SK-N-SH treated with all-trans-retinoic acid at 6 μM for 48 hours (cell line): ENCODE measurements around the gene RHBDL3.

Experiments used
- ATAC-seq: fragments of 200-7000 bp; cut with Tn5 transposase; 3 replicates; pipeline ENCODE4 v1.9.1; 2020; ENCODE audit warnings: mild to moderate bottlenecking, moderate library complexity
- ARNTL ChIP-seq: fragments of 450-650 bp; formaldehyde crosslinking; IDR thresholded peaks from 2 replicates; pipeline ENCODE4 v1.5.0; 2020; ENCODE audit warnings: low read depth, mild to moderate bottlenecking, moderate library complexity, borderline replicate concordance
- CSDC2 ChIP-seq: fragments of 250-450 bp; sonication (Bioruptor Pico); IDR thresholded peaks from 2 replicates; pipeline ENCODE4 v1.5.0; 2020; ENCODE audit warnings: mild to moderate bottlenecking, moderate library complexity
- ESRRG ChIP-seq: fragments of 250-450 bp; sonication (Bioruptor Pico); IDR thresholded peaks from 2 replicates; pipeline ENCODE4 v1.6.1; 2021; ENCODE audit warnings: mild to moderate bottlenecking
- GLIS3 ChIP-seq: fragments of 250-450 bp; sonication (Bioruptor Pico); IDR thresholded peaks from 2 replicates; pipeline ENCODE4 v1.5.0; 2020; ENCODE audit warnings: mild to moderate bottlenecking, moderate library complexity
- ISL1 ChIP-seq: fragments of 250-450 bp; sonication (Bioruptor Pico); IDR thresholded peaks from 2 replicates; pipeline ENCODE4 v2.1.2; 2022; ENCODE audit warnings: mild to moderate bottlenecking, moderate library complexity
- PPARA ChIP-seq: fragments of 250-450 bp; sonication (Bioruptor Pico); IDR thresholded peaks from 2 replicates; pipeline ENCODE4 v1.5.0; 2020; ENCODE audit warnings: mild to moderate bottlenecking, borderline replicate concordance
- RARB ChIP-seq: fragments of 250-450 bp; sonication (Bioruptor Pico); IDR thresholded peaks from 2 replicates; pipeline ENCODE4 v1.8.0; 2021; ENCODE audit warnings: mild to moderate bottlenecking, moderate library complexity
- TOX ChIP-seq: fragments of 250-450 bp; sonication (Bioruptor Pico); IDR thresholded peaks from 2 replicates; pipeline ENCODE4 v1.8.0; 2021; ENCODE audit warnings: mild to moderate bottlenecking, moderate library complexity, borderline replicate concordance
- ZC3H10 ChIP-seq: fragments of 250-450 bp; sonication (Bioruptor Pico); IDR thresholded peaks from 2 replicates; pipeline ENCODE4 v1.5.1; 2021; ENCODE audit warnings: mild to moderate bottlenecking, moderate library complexity
- ZFP3 ChIP-seq: fragments of 250-450 bp; sonication (Bioruptor Pico); IDR thresholded peaks from 2 replicates; pipeline ENCODE4 v1.5.0; 2020; ENCODE audit warnings: mild to moderate bottlenecking, moderate library complexity
- ZFP30 ChIP-seq: fragments of 450-650 bp; formaldehyde crosslinking; IDR thresholded peaks from 2 replicates; pipeline ENCODE4 v1.5.0; 2022; ENCODE audit warnings: mild to moderate bottlenecking, moderate library complexity
- ZNF565 ChIP-seq: fragments of 450-650 bp; formaldehyde crosslinking; conservative IDR thresholded peaks from 2 replicates; pipeline ENCODE4 v1.5.0; 2020; ENCODE audit warnings: low read depth, mild to moderate bottlenecking, moderate library complexity
- ZNF8 ChIP-seq: fragments of 450-650 bp; formaldehyde crosslinking; IDR thresholded peaks from 2 replicates; pipeline ENCODE4 v1.5.0; 2020; ENCODE audit warnings: mild to moderate bottlenecking, moderate library complexity
- TF ChIP-seq, protein P1 (sequence below): fragments of 250-450 bp; sonication (Bioruptor Pico); IDR thresholded peaks from 2 replicates; pipeline ENCODE4 v1.8.0; 2020; ENCODE audit warnings: mild to moderate bottlenecking, moderate library complexity, borderline replicate concordance
- TF ChIP-seq, protein P2 (sequence below): fragments of 250-450 bp; sonication (Bioruptor Pico); IDR thresholded peaks from 2 replicates; pipeline ENCODE4 v1.8.0; 2021; ENCODE audit warnings: low read depth, mild to moderate bottlenecking, moderate library complexity, borderline replicate concordance
- TF ChIP-seq, protein P3 (sequence below): fragments of 250-450 bp; sonication (Bioruptor Pico); IDR thresholded peaks from 2 replicates; pipeline ENCODE4 v1.5.1; 2020; ENCODE audit warnings: low read depth, mild to moderate bottlenecking, moderate library complexity
- TF ChIP-seq, protein P4 (sequence below): fragments of 250-450 bp; sonication (Bioruptor Pico); IDR thresholded peaks from 2 replicates; pipeline ENCODE4 v1.5.1; 2021; ENCODE audit warnings: mild to moderate bottlenecking, moderate library complexity

Gene RHBDL3

DNA sequence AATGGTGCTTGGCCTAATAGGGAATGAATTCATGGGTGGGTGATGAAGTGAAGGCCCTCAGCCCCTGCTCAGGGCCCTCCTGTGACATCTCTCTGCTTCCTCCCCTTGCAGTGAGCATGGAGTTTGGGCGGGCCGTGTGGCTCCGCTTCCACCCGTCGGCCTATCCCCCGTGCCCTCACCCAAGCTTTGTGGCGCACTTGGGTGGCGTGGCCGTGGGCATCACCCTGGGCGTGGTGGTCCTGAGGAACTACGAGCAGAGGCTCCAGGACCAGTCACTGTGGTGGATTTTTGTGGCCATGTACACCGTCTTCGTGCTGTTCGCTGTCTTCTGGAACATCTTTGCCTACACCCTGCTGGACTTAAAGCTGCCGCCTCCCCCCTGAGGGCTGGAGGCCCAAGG is 55.2 kb downstream of the RHBDL3 start:
- TF ChIP-seq TOX (CRISPR knock-in tag): no peak
- TF ChIP-seq ZC3H10: no peak
- no peak for TF ChIP-seq PPARA (CRISPR knock-in tag)
- TF ChIP-seq, protein P1, sequence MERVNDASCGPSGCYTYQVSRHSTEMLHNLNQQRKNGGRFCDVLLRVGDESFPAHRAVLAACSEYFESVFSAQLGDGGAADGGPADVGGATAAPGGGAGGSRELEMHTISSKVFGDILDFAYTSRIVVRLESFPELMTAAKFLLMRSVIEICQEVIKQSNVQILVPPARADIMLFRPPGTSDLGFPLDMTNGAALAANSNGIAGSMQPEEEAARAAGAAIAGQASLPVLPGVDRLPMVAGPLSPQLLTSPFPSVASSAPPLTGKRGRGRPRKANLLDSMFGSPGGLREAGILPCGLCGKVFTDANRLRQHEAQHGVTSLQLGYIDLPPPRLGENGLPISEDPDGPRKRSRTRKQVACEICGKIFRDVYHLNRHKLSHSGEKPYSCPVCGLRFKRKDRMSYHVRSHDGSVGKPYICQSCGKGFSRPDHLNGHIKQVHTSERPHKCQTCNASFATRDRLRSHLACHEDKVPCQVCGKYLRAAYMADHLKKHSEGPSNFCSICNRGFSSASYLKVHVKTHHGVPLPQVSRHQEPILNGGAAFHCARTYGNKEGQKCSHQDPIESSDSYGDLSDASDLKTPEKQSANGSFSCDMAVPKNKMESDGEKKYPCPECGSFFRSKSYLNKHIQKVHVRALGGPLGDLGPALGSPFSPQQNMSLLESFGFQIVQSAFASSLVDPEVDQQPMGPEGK: no peak
- no peak for ATAC-seq

DNA sequence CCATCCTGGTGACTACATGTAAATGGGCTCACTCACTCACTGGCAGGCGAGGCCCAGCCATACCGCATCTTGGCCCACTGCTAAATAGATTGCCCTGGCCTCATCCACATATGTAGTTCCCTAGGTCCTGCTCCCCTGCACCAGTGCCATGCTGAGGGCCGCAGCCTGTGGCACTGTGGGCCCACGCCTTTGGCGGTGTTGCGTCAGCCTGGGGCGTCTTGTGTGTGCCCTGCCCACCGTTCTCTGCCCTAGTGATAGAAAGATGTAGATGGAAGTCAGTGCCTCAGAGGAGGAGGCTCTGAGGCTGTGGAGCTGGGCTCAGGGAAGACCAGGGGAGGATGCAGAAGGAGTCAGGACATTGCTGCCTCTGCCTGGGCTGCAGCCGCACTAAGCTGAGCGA is 57.4 kb downstream of the RHBDL3 start:
- ATAC-seq: no peak
- TF ChIP-seq CSDC2 (CRISPR knock-in tag) (no peak), GLIS3 (CRISPR knock-in tag) (no peak), PPARA (CRISPR knock-in tag) (no peak), ZFP30 (CRISPR knock-in tag) (no peak), ZFP3 (CRISPR knock-in tag) (no peak), ZNF8 (CRISPR knock-in tag) (no peak), ZC3H10 (no peak)
- TF ChIP-seq, protein P2, sequence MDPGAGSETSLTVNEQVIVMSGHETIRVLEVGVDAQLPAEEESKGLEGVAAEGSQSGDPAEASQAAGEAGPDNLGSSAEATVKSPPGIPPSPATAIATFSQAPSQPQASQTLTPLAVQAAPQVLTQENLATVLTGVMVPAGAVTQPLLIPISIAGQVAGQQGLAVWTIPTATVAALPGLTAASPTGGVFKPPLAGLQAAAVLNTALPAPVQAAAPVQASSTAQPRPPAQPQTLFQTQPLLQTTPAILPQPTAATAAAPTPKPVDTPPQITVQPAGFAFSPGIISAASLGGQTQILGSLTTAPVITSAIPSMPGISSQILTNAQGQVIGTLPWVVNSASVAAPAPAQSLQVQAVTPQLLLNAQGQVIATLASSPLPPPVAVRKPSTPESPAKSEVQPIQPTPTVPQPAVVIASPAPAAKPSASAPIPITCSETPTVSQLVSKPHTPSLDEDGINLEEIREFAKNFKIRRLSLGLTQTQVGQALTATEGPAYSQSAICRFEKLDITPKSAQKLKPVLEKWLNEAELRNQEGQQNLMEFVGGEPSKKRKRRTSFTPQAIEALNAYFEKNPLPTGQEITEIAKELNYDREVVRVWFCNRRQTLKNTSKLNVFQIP (CRISPR knock-in tag): no peak
- TF ChIP-seq, protein P3, sequence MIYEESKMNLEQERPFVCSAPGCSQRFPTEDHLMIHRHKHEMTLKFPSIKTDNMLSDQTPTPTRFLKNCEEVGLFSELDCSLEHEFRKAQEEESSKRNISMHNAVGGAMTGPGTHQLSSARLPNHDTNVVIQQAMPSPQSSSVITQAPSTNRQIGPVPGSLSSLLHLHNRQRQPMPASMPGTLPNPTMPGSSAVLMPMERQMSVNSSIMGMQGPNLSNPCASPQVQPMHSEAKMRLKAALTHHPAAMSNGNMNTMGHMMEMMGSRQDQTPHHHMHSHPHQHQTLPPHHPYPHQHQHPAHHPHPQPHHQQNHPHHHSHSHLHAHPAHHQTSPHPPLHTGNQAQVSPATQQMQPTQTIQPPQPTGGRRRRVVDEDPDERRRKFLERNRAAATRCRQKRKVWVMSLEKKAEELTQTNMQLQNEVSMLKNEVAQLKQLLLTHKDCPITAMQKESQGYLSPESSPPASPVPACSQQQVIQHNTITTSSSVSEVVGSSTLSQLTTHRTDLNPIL (CRISPR knock-in tag): no peak
- TF ChIP-seq, protein P4, sequence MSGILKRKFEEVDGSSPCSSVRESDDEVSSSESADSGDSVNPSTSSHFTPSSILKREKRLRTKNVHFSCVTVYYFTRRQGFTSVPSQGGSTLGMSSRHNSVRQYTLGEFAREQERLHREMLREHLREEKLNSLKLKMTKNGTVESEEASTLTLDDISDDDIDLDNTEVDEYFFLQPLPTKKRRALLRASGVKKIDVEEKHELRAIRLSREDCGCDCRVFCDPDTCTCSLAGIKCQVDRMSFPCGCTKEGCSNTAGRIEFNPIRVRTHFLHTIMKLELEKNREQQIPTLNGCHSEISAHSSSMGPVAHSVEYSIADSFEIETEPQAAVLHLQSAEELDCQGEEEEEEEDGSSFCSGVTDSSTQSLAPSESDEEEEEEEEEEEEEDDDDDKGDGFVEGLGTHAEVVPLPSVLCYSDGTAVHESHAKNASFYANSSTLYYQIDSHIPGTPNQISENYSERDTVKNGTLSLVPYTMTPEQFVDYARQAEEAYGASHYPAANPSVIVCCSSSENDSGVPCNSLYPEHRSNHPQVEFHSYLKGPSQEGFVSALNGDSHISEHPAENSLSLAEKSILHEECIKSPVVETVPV: no peak
- TF ChIP-seq, protein P1: no peak

DNA sequence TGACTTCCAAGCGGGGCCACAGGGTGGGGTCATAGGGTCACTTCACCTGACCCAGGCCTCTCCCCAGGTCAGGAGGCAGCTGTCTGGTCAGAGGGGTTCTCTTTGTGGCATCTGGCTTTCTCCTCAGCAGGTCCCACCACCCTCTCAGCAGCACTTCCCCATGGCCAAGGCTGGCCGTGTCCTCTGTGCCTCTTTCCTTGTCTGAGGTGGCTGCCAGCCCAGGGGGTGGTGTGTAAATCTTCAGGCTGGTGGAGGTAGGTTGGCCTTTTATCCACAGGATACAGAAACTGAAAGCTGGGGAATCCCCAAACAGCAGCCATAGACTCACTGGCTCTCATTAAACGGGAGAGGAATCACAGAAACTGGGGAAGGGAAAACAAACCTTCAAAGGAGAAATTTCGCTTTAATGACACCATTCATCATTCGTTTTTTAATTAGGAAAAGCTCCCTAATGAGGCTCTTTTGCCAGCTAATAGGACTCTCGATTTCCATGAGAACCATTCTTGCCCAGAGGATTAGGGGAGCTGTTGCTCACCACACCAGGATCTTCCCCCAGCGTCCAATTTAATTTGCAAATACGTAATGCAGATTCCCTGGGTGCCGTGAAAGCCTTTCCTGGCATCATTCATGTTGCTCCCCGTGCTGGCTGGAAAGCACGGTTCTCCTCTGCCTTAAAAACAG is 58.3 kb downstream of the RHBDL3 start:
- TF ChIP-seq, protein P4: no peak
- TF ChIP-seq ZFP3 (CRISPR knock-in tag) (no peak), ZFP30 (CRISPR knock-in tag) (no peak), TOX (CRISPR knock-in tag) (no peak), RARB (CRISPR knock-in tag) (no peak), ZNF8 (CRISPR knock-in tag) (no peak), ZNF565 (CRISPR knock-in tag) (no peak)
- TF ChIP-seq, all 23 proteins: peak for 0
- ATAC-seq: peak; percentile 73

DNA sequence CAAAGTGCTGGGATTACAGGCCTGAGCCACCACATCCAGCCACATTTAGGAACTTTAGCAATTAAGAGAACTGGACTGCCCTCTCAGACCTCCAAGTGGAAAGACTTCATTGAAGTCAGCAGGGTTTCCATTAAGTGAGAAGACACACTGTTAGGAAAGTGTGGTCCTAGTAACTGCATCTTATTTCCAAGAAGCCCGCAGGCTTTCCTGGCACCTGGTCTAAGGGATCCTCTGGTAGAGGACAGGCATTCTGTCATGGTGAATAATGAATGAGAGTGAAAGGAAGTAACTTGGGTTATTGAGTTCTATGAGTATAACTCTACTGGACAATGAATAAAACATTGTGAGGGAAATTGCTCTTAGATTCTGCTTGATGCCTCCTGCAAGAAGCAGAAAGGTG is 62.3 kb downstream of the RHBDL3 start:
- TF ChIP-seq ARNTL (CRISPR knock-in tag) (no peak), ESRRG (CRISPR knock-in tag) (no peak), ISL1 (CRISPR knock-in tag) (no peak)
- TF ChIP-seq, all 23 proteins: peak for 0
- no peak for ATAC-seq
